ENCODE results near the gene GJB3. TPM values are rescaled to one million over a fixed set of nuclear protein-coding genes. Genes with fewer than 3 reads are reported as not detected.

GJB3 gene
- total and polyA plus RNA-seq, 2 donors from 2014 or later = 8.8 TPM; not detected in 1

DNA sequence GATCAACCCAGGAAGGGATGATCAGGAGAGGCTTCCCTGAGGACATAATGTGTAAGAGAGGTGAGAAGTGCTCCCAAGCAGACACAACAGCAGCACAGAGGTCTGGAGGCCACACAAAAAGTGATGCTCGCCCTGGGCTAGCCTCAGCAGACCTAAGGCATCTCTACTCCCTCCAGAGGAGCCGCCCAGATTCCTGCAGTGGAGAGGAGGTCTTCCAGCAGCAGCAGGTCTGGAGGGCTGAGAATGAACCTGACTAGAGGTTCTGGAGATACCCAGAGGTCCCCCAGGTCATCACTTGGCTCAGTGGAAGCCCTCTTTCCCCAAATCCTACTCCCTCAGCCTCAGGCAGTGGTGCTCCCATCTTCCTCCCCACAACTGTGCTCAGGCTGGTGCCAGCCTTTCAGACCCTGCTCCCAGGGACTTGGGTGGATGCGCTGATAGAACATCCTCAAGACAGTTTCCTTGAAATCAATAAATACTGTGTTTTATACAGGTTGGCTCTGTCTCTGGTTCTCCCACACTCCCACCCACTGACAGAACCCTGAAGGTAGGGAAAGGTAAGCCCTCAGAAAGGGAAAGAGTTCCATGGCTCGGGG is 5.0 kb downstream of the GJB3 start:
- Histone ChIP-seq H3K9me3 (ENCODE audit: control insufficient read depth in 2 of 3, insufficient read depth in 1 of 3, low read length in 3 of 3) (no peaks in the 10 kb centered on the region), H3K27me3 (ENCODE audit: control insufficient read depth, insufficient read depth, low read length) (peaks cover 5% of the 10 kb centered on the region), H3K4me1 (ENCODE audit: control insufficient read depth in 2 of 3, insufficient read depth in 2 of 3, low read depth in 1 of 3, low read length in 3 of 3) (peaks cover 0 to 3% (median 0%) of the 10 kb centered on the region in 3 donors), H3K9ac (ENCODE audit: low read length in 3 of 3) (no peak overlapping the region), H3K27ac (ENCODE audit: low read depth in 2 of 2, low read length in 2 of 2) (no peak overlapping the region), H3K36me3 (ENCODE audit: control insufficient read depth in 2 of 3, insufficient read depth in 3 of 3, low read length in 3 of 3) (no peaks in the 10 kb centered on the region), H3K4me3 (ENCODE audit: low read length in 3 of 3) (no peak overlapping the region)
- TF ChIP-seq, protein P1, sequence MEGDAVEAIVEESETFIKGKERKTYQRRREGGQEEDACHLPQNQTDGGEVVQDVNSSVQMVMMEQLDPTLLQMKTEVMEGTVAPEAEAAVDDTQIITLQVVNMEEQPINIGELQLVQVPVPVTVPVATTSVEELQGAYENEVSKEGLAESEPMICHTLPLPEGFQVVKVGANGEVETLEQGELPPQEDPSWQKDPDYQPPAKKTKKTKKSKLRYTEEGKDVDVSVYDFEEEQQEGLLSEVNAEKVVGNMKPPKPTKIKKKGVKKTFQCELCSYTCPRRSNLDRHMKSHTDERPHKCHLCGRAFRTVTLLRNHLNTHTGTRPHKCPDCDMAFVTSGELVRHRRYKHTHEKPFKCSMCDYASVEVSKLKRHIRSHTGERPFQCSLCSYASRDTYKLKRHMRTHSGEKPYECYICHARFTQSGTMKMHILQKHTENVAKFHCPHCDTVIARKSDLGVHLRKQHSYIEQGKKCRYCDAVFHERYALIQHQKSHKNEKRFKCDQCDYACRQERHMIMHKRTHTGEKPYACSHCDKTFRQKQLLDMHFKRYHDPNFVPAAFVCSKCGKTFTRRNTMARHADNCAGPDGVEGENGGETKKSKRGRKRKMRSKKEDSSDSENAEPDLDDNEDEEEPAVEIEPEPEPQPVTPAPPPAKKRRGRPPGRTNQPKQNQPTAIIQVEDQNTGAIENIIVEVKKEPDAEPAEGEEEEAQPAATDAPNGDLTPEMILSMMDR (IDR thresholded peaks at IDR 0.05; ENCODE audit: borderline replicate concordance, extremely low read depth, insufficient read depth) = no peak
- intact Hi-C loops (cut with DNase I) = no loop called here
- FAIRE-seq = no peak
- DNase-seq = no peak

DNA sequence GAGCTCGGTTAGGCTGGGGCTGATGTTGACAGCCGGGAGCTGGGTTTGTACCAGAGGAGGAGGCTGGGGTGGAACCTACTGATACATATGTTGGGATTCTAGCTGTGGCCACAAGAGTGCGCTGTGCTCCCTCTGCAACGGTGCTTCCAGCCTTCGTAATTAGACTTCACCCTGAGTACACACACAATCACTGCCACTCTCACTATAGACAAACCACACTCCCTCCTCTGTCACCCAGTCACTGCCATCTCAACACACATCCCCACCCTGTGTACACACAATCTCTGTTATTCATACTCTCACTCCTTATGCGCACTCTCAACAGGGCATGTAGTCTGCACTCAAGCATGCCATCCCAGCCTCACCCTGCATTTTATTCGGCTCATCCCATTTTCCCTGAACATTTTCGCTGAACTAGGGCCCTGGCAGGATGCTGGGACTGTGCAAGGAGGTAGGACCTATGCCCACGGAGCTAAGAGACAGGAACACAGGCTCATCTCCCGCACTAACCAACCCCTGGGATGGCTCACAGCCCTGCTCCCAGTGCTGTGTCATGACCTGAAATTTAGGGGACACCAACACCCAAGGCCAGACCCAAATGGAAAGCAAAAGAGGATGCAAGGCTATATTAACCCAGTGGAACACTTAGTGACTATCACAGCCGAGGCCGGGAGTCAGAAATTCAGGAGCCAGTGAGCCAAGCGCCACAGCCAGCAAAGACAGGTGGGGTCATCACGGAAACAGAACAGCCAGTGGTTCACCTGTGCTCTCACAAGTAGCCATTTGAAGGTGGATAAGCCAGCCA is 5.7 kb downstream of the GJB3 start:
- H3K27me3 ChIP-seq (ENCODE audit: control insufficient read depth, insufficient read depth, low read length) = peaks cover 4% of the 10 kb centered on the region
- H3K9me3 ChIP-seq (ENCODE audit: control insufficient read depth in 2 of 3, insufficient read depth in 1 of 3, low read length in 3 of 3) = no peaks in the 10 kb centered on the region
- H3K36me3 ChIP-seq (ENCODE audit: control insufficient read depth in 2 of 3, insufficient read depth in 3 of 3, low read length in 3 of 3) = no peaks in the 10 kb centered on the region
- intact Hi-C loops (cut with DNase I) = no loop called here
- peaks cover 0 to 5% (median 0%) of the 10 kb centered on the region in 3 donors for H3K4me1 ChIP-seq (ENCODE audit: control insufficient read depth in 2 of 3, insufficient read depth in 2 of 3, low read depth in 1 of 3, low read length in 3 of 3)
- no peak overlapping the region for H3K9ac ChIP-seq (ENCODE audit: low read length in 3 of 3)
- no peak overlapping the region for H3K27ac ChIP-seq (ENCODE audit: low read depth in 2 of 2, low read length in 2 of 2)
- TF ChIP-seq, protein P1 (IDR thresholded peaks at IDR 0.05; ENCODE audit: borderline replicate concordance, extremely low read depth, insufficient read depth) = peak; percentile 93
- H3K4me3 ChIP-seq (ENCODE audit: low read length in 3 of 3) = no peak overlapping the region
- FAIRE-seq = no peak
- DNase-seq = peak in 4 of 5 donors; percentile 68 to 79 (median 73)

DNA sequence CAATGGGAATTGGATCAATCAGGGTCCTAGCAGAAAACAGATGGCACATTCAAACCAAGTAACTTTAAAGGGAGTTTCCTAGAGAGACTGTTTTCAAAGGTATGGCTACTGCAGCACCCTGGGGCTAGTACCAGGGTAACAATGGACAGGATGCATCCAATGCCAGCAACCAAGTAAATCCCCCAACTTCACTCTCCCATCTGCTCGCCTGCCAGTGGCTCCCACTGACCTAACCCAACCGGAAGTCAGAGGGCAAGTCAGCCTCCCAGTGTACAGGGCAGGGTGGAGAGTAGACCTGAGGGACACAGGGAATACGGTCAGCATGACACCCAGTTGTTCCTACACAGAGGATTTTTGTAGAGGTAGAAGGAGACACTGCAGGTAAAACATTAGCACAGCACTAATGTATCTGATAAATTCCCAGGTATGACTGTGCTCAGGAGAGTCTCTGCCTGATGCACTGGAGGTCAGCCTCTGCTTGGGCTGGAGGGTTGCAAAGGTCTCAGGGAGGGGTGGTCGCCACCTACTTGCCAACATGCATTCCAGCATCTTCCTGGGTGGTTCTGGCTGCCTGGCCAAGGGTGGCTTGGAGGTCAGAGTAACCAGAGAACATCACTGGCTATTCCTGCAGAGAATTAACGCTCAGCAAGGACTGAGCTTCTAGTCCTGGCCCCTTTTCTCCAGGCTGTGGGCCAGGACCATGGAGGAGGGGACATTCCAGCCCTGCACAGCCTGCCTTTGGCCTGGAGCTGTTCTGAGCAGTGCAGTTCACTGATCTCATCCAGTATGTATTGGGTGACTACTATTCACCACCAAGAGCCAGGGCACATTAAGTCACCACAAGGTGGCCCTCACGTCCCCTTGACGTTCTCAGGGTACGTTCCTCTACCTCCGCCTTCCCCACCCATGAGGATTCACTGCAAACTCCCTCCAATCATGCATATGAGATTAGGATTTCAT is 6.7 kb downstream of the GJB3 start:
- Histone ChIP-seq H3K27ac (ENCODE audit: low read depth in 2 of 2, low read length in 2 of 2) (no peak overlapping the region), H3K9me3 (ENCODE audit: control insufficient read depth in 2 of 3, insufficient read depth in 1 of 3, low read length in 3 of 3) (no peaks in the 10 kb centered on the region), H3K4me1 (ENCODE audit: control insufficient read depth in 2 of 3, insufficient read depth in 2 of 3, low read depth in 1 of 3, low read length in 3 of 3) (peaks cover 0 to 12% (median 0%) of the 10 kb centered on the region in 3 donors), H3K36me3 (ENCODE audit: control insufficient read depth in 2 of 3, insufficient read depth in 3 of 3, low read length in 3 of 3) (no peaks in the 10 kb centered on the region), H3K9ac (ENCODE audit: low read length in 3 of 3) (no peak overlapping the region), H3K27me3 (ENCODE audit: control insufficient read depth, insufficient read depth, low read length) (no peaks in the 10 kb centered on the region), H3K4me3 (ENCODE audit: low read length in 3 of 3) (no peak overlapping the region)
- DNase-seq = no peak
- no peak for FAIRE-seq
- intact Hi-C loops (cut with DNase I) = no loop called here
- TF ChIP-seq, protein P1 (IDR thresholded peaks at IDR 0.05; ENCODE audit: borderline replicate concordance, extremely low read depth, insufficient read depth) = peak; percentile 9

All from kidney (tissue), 14 donors.